WI38 (cell line): Measurements from ENCODE around the gene OR2W3.

Experiments used
- H3K4me3 ChIP-seq: 2 replicates; pipeline ENCODE4 v1.5.1; 2011; ENCODE audit warnings: low read depth, mild to moderate bottlenecking, control low read depth, low read length
- TF ChIP-seq, protein P1 (sequence below): IDR thresholded peaks from 2 replicates; pipeline ENCODE4 v1.5.1; 2012; ENCODE audit warnings: low read depth, mild to moderate bottlenecking, control low read depth, low read length

Gene OR2W3

DNA sequence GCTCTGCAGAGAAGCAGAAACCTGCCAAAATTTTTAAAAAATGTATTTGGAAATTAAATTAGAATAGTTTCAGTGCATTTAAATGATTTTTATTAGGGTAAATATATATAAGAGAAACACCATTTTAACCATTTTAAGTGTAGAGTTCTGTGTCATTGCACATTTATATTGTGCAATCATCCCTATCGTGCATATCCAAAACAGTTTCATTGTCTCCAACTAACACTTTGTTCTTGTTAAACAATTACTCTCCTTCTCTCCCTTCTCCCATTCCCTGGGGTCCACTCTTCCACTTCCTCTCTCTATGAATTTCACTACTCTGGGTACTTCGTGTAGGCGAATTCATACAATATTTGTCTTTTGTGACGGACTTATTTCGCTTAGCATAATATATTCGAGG is 47.2 kb downstream of the OR2W3 start:
- TF ChIP-seq, protein P1, sequence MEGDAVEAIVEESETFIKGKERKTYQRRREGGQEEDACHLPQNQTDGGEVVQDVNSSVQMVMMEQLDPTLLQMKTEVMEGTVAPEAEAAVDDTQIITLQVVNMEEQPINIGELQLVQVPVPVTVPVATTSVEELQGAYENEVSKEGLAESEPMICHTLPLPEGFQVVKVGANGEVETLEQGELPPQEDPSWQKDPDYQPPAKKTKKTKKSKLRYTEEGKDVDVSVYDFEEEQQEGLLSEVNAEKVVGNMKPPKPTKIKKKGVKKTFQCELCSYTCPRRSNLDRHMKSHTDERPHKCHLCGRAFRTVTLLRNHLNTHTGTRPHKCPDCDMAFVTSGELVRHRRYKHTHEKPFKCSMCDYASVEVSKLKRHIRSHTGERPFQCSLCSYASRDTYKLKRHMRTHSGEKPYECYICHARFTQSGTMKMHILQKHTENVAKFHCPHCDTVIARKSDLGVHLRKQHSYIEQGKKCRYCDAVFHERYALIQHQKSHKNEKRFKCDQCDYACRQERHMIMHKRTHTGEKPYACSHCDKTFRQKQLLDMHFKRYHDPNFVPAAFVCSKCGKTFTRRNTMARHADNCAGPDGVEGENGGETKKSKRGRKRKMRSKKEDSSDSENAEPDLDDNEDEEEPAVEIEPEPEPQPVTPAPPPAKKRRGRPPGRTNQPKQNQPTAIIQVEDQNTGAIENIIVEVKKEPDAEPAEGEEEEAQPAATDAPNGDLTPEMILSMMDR: no peak
- H3K4me3 ChIP-seq: no peak overlapping the region
